ENCODE data around the gene NTMT1.
A peak's percentile ranks its signal among the peaks of the same experiment; 100 is the strongest.
"Not testable (repeated sequence)": the region's sequence is repeated elsewhere in the genome, so short reads cannot be mapped to it uniquely, and the experiment has no call there.

NTMT1 gene

DNA sequence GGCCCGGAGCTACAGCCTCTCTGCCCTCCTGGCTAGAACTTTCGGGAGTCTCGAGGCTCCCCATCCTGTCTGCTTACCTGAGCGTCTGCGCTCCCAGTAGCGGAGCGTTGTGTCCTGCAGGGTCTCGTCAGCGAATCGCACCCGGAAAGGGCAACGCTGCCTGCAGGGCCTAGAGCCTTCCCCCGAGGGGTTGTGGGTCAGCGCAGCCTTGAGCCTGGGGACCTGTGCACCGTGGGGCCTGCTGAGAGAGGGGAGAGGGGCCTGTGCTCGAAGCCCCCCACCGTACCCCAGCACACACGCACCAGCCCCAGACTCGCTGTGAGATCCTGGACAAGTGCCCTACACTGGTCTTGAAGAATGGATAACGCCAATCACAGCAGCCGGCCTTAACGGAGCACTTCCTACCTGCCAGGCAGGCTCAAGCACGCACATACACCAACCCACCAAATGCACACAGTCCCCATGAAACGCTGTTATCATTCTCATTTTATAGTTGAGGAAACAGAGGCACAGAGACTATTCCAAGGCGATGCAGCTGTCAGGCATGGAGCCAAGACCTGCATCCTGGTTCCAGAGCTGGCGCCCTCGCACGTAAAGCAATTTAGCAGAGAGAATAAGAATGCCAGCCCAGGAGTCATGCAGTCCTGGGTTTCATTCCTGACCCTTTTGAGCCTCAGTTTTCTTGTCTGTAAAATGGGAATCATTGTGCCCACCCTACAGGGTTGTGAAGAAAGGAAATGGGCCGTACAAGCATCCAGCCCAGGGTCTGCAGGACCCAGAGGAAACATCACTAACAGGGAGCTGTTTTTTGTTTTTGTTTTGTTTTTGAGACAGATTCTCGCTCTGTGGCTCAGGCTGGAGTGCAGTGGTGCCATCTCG, 10.3 kb upstream of the NTMT1 start:
- DNase-seq = no peak

DNA sequence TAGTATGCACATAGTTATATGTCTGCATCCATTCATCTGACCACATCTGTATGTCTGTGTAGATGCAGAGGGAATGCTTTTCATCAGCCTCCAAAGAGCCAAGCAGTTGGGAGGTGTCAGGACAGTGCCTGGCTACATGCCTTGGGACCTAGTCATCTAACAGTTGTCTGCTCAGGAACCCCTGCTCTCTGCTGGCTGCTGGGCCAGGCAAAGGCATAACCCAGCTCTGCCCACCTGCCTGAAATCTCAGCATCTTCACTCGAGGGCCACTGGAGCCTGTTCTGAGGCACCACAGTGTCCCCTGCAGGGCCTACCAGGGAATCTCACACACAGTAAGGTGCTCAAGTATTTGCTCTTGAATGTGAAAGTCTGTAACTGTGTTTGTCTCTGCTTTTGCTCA, 8.8 kb upstream of the NTMT1 start:
- DNase-seq = no peak

GRCh38 chr9:129619787-129620668, 5.9 kb upstream of the NTMT1 start:
- no peak for DNase-seq

DNA sequence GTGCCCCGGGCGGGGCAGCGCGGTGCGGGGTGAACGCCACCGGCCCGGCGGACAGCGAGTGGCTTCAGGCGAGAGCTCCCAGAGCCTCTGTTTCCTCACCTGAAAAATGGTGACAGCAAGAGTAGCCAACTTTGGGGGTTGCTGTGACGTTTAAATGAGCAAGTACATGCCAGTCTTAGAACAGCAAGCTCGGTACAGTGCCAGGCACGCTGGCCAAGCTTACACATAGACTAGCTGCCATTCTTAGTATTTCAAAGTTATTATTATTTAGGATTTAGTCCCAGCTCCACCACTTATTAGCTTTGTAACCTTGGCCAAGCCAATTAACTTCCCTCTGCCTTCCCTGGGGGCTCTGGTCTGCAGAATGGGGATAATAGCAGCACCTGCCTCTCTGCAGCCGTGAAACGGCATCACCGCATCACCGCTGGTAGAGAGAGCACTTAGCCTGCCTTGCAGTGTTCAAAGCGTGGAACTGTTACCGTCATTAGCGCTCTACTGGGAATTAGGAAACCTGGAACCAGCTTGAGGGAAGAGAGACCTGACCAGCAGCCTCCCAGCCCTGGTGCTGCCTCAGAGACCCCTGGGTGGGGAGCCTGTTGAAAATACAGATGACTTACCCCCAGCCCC, 5.2 kb upstream of the NTMT1 start, which contains the start of gene C9orf50:
TSS of gene C9orf50 (minus strand) at position 433 of the 627 bp plus-strand sequence. CDS start 527 bp downstream, outside the sequence.
- DNase-seq = no peak

DNA sequence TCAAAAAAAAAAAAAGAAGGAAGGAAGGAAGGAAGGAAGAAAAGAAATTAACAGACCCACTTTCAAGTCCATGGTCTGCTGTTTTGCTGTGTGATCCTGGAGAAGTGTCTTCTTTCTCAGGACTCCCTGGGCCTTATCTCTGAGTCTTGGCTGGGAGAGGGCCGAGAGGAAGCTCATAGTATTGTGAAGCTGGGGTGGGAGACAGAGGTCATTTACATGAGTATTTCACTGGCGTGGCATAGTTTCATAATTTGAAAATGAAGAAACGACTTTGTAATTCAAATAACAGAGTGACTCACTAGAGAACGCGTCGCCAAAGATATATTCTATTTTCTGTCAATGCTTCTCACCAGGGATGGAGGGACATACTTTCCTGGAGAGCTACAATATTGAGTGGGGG, 2.6 kb upstream of the NTMT1 start:
- DNase-seq = no peak

GRCh38 chr9:129624168-129624759, 1.7 kb upstream of the NTMT1 start:
- DNase-seq = peak; percentile 34

DNA sequence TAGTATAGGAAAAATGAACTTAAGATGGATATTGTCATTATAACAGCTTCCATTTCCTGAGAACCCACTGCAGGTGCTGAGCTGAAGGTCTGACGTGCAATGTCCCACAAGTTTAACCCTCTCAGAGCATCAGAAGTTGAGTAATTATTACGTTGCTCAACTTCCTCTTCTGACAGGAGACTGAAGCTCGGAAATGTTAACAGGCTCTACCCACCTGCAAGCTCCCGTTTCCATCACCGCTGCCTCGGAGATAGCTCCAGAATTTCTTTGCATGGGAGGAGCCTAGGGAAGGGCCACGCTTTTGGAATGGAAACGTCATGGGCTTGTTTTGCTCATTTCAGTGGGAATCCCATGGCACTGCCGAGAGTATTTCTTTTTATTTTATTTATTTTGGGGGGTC, 1.0 kb upstream of the NTMT1 start:
- no peak for DNase-seq

- DNase-seq = no peak
These were observed 792 bp downstream of the NTMT1 start for GRCh38 chr9:129626625-129627284.

DNA sequence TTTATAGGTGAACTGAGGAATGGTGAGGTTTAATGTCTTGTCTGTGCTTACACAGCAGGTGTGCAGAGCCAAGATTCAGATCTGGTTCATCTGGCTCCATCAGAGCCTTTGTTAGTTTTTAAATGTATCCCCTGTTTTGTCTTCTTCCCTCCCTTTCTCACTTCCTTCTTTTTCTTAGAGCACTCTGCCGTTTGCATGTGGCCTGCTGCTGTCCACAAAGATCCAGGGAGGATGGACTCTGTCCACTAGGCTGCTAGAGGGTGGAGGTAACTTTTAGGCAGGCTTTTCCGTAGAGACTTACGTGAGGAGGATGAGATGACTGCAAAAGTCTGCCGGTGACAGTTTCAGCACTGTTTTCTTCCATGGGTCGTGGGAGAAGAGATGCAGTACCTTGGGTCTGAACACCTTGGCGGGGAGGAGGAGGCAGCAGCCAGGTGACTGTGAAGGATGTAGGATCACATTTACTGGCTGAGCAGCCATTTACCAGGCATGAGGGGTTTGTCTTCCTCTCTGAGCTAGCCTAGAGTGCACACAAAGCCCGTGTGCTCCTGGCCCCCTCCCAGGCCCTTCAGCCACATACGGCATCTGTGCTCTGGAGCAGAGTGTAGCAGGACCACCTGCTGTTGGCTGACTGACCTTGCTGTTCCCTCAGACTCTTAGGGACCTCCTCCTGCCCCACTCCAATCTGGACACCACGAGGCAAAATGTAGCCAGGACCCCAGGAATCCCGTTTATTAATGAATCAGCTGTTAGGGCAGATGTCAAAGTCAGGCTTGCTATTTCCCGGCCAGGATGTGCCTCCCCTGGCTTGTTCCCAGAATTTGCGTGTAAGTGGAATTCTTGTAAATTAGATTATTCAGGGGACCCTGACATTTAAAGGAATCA, 1.8 kb downstream of the NTMT1 start:
- no peak for DNase-seq

DNA sequence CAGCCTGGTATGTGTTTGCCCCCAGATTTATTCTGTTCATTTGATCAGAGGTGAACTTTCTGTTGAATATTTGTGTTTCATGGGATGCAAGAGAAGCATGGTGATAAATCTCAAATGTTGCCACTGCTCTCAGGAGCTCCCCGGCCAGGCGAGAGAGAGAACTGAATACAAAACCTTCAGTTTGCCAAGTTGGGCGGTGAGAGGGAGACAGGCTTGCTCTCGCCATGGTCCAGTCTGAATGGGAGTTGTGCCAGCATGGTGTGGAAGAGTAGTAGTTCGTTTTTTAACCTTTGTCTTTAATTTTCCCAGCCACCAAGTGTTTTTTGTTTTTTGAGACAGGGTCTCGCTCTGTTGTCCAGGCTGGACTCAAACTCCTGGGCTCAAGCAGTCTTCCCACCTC, 2.7 kb downstream of the NTMT1 start:
- no peak for DNase-seq

GRCh38 chr9:129629251-129629820, 3.4 kb downstream of the NTMT1 start:
- no peak for DNase-seq

- peak; percentile 47 for DNase-seq
These were observed 5.2 kb downstream of the NTMT1 start for GRCh38 chr9:129630967-129631673.

DNA sequence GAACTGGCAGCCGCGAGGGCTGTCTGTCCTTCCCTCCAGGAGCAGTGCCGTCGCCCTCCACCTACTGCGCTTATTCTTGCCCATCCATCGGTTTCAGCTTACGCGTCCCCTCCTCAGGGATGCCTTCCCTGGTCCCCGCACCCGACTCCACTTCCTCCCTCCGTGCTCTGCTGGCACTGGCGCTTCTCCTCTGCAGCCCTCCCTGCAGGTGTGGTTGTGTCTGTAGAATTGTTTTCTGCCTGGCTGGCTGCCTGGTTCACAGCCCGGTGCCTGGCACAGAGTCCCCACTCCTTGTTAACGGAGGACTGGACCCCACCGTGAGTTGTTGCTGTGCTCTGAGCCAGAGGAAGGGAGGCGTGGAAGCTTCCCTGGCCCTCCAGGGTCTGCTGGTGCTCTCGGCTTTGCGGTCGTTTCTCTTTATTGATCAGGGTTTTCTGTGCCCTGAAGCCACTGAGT, 5.7 kb downstream of the NTMT1 start:
- DNase-seq = no peak

GRCh38 chr9:129632460-129632859, 6.5 kb downstream of the NTMT1 start:
- no peak for DNase-seq

DNA sequence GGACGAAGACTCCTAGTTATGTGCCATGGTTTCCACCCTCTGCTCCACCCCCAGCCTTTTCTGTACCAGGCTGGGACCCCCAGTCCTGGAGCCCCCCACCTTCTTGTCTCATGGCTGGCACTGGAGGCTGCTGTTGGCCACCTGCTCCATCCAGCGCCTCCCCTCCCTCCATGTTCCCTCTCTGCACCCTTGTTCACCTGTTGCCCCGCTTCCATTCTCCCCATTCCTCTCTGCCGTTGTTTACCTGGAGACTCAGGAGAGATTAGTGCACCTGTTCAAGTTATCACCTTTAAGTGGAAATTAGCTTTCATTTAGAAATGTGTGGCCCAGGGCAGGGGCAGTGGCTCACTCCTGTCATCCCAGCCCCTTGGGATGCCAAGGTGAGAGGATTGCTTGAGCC, 7.2 kb downstream of the NTMT1 start:
- no peak for DNase-seq

- no peak for DNase-seq
These were observed 7.9 kb downstream of the NTMT1 start for GRCh38 chr9:129633848-129634247.

DNA sequence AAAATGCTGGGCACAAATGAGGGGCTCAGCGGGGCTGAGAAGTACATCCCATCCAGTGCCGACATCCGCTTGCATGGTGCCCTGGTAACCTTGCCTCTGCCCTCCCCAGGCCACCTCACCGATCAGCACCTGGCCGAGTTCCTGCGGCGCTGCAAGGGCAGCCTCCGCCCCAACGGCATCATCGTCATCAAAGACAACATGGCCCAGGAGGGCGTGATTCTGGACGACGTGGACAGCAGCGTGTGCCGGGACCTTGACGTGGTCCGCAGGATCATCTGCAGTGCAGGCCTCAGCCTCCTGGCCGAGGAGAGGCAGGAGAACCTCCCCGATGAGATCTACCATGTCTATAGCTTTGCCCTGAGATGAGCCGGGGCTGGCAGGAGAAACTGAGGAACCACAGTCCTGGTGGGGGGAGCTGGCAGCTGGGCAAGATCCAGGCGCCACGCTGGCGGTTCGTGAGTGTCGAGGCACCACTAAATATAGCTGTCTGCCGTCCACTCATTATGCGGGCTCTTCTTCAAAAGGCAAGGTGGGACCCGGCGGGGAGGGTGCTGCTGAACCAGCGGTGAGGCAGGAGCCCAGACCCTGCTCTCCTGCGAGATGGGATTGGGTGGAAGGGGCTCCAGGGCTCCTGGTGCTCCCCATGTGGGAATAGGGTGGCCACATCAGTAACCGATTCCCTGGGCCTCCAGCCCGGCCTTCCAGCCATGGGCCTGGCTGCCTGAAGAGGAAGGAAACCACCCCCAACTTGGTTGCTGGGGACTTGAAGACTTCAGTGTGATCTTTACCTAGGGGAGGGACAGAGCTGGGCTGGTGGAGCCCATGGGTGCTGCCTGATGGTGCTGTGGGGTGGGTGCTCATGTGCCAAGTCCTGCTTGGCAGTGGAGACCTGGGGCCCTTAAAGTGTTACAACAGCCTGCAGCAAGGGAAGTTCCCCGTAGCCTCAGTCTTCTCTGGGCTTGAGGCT, 9.4 kb downstream of the NTMT1 start:
- no peak for DNase-seq

DNA sequence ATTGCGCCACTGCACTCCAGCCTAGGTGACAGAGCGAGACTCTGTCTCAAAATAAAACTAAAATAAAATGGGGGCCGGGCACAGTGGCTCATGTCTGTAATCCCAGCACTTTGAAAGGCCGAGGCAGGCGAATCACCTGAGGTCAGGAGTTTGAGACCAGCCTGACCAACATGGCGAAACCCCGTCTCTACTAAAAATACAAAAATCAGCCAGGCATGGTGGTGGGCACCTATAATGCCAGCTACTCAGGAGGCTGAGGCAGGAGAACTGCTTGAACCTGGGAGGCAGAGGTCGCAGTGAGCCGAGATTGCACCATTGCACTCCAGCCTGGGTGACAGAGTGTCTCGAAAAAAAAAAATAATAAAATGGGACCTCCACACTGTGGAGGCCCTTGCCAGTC, 10.4 kb downstream of the NTMT1 start:
- not testable (repeated sequence) for DNase-seq

- no peak for DNase-seq
These were observed 11.1 kb downstream of the NTMT1 start for GRCh38 chr9:129637102-129637501.

Data from midbrain (tissue), 1 donor.